Fibroblast of pulmonary artery (primary cell): Measurements from ENCODE around the gene SERPINB10.

Experiments used
- DNase-seq: peaks from one replicate; pipeline ENCODE4 v3.0.0-alpha.2; 2010; ENCODE audit warnings: low read depth
- H3K4me3 ChIP-seq: replicated peaks from 2 replicates; pipeline ENCODE4 v1.5.1; 2011; ENCODE audit warnings: low read depth, mild to moderate bottlenecking, control low read depth, low read length, moderate library complexity
- CTCF ChIP-seq: IDR thresholded peaks from 2 replicates; pipeline ENCODE4 v1.5.1; 2011; ENCODE audit warnings: mild to moderate bottlenecking, control low read depth, low read length, inconsistent platforms; ENCODE audit errors: missing control alignments

The SERPINB10 gene

GRCh38 chr18:63975628-63976027 is 67.9 kb downstream of the SERPINB10 start:
- DNase-seq = no peak
- H3K4me3 ChIP-seq = no peak overlapping the region
- no peak for TF ChIP-seq CTCF

GRCh38 chr18:63977040-63977439 is 69.3 kb downstream of the SERPINB10 start:
- no peak overlapping the region for H3K4me3 ChIP-seq
- DNase-seq = no peak
- TF ChIP-seq CTCF = no peak

GRCh38 chr18:63979409-63979920 is 71.7 kb downstream of the SERPINB10 start:
- peak; percentile 78 for DNase-seq
- peak; percentile 96 for TF ChIP-seq CTCF
- peak overlapping the region; percentile 34 for H3K4me3 ChIP-seq

GRCh38 chr18:63980027-63980426 is 72.3 kb downstream of the SERPINB10 start:
- no peak for TF ChIP-seq CTCF
- DNase-seq = no peak
- H3K4me3 ChIP-seq = peak overlapping the region; percentile 34

GRCh38 chr18:63980896-63981460 is 73.2 kb downstream of the SERPINB10 start:
- no peak overlapping the region for H3K4me3 ChIP-seq
- no peak for DNase-seq
- TF ChIP-seq CTCF = no peak

GRCh38 chr18:63981719-63982118 is 74.0 kb downstream of the SERPINB10 start:
- no peak for DNase-seq
- no peak overlapping the region for H3K4me3 ChIP-seq
- TF ChIP-seq CTCF = no peak

- no peak for TF ChIP-seq CTCF
- no peak for DNase-seq
- no peak overlapping the region for H3K4me3 ChIP-seq
Observed at GRCh38 chr18:63982361-63982760, 74.6 kb downstream of the SERPINB10 start.
